Astrocyte (in vitro differentiated cells and primary cell): ENCODE measurements around the gene SH2D6.

Experiments used
- CTCF ChIP-seq: IDR thresholded peaks from 2 replicates; pipeline ENCODE4 v1.5.1; 2011; ENCODE audit warnings: low read depth, mild to moderate bottlenecking, inconsistent platforms, low read length, moderate library complexity; ENCODE audit not compliant: insufficient read depth
- EZH2 ChIP-seq: IDR thresholded peaks from 2 replicates; pipeline ENCODE4 v1.6.1; 2012; ENCODE audit warnings: mild to moderate bottlenecking, low read length, inconsistent platforms; ENCODE audit not compliant: insufficient read depth

GRCh38 chr2:85410584-85411404 lies 7.7 kb upstream of the SH2D6 start:
- TF ChIP-seq CTCF, result no peak
- no peak for TF ChIP-seq EZH2
